Astrocyte of the cerebellum (primary cell): ENCODE data around the gene TTC28.

ENCODE experiments used
- DNase-seq: peaks from one replicate; pipeline ENCODE4 v3.0.0-alpha.2; 2011; ENCODE audit warnings: low read depth
- H3K4me3 ChIP-seq: 2 replicates; pipeline ENCODE4 v1.5.1; 2011; ENCODE audit warnings: mild to moderate bottlenecking, low read depth, low read length, moderate library complexity
- CTCF ChIP-seq: IDR thresholded peaks from 2 replicates; pipeline ENCODE4 v1.5.1; 2012; ENCODE audit warnings: low read length, low read depth, moderate library complexity, mild to moderate bottlenecking; ENCODE audit errors: missing control alignments
- in situ Hi-C: cut with HindIII; loops from 2 replicates; pipeline ENCODE4 v1.10.0; 2017; ENCODE audit warnings: low sequenced_read_pairs

Gene TTC28

GRCh38 chr22:28151151-28151816, 528.4 kb downstream of the TTC28 start:
- no peak for TF ChIP-seq CTCF
- H3K4me3 ChIP-seq, result no peak overlapping the region
- no peak for DNase-seq
- in situ Hi-C loops, result no loop called here

GRCh38 chr22:28148816-28149465, 530.7 kb downstream of the TTC28 start:
- TF ChIP-seq CTCF, result no peak
- in situ Hi-C loops, result no loop called here

GRCh38 chr22:28147401-28147800, 532.2 kb downstream of the TTC28 start:
- no peak overlapping the region for H3K4me3 ChIP-seq
- in situ Hi-C loops, result no loop called here
- TF ChIP-seq CTCF, result no peak
- no peak for DNase-seq

More at GRCh38 chr22:28148816-28149465, 530.7 kb downstream of the TTC28 start:
- DNase-seq, result no peak
- H3K4me3 ChIP-seq, result no peak overlapping the region

- TF ChIP-seq CTCF, result no peak
- DNase-seq, result no peak
- H3K4me3 ChIP-seq, result no peak overlapping the region
- in situ Hi-C loops, result no loop called here
Measured at GRCh38 chr22:28146401-28147314, 533.0 kb downstream of the TTC28 start.

- in situ Hi-C loops, result no loop called here
- no peak for DNase-seq
- TF ChIP-seq CTCF, result no peak
- no peak overlapping the region for H3K4me3 ChIP-seq
Measured at GRCh38 chr22:28143961-28144745, 535.5 kb downstream of the TTC28 start.
